ENCODE results near the gene TOR1B.

Gene TOR1B

GRCh38 chr9:129858167-129858962 is 55.4 kb downstream of the TOR1B start:
- Histone ChIP-seq H3K36me3 (ENCODE audit: control insufficient read depth, insufficient read depth, low read length) (peaks cover 15% of the 10 kb centered on the region), H3K4me3 (replicated peaks; ENCODE audit: low read depth, low read length) (no peak overlapping the region), H3K27me3 (replicated peaks; ENCODE audit: control insufficient read depth, insufficient read depth, low read length) (no peaks in the 10 kb centered on the region)
- TF ChIP-seq CTCF (IDR thresholded peaks at IDR 0.05; ENCODE audit: insufficient read depth, low read length, poor library complexity, severe bottlenecking): no peak
- DNase-seq (ENCODE audit: extremely low read depth, insufficient read length): no peak
